H9 (cell line): ENCODE measurements around the gene HSPA5. TPM values are rescaled to one million over a fixed set of nuclear protein-coding genes. Genes with fewer than 3 reads are reported as not detected.

Experiments
- DNase-seq: peaks from one replicate; pipeline ENCODE4 v3.0.0-alpha.2; 2017
- H2AFZ ChIP-seq: one replicate; pipeline ENCODE4 v1.6.1; 2013; ENCODE audit warnings: mild to moderate bottlenecking, low read length, control low read depth, moderate library complexity
- H2AK5ac ChIP-seq: 2 replicates; pipeline ENCODE4 v1.6.1; 2013; ENCODE audit warnings: low read length, control low read depth, mixed read lengths; ENCODE audit not compliant: insufficient read length
- H2BK120ac ChIP-seq: one replicate; pipeline ENCODE4 v1.6.1; 2013; ENCODE audit warnings: low read depth, mild to moderate bottlenecking, low read length, control low read depth, inconsistent platforms; ENCODE audit not compliant: poor library complexity, severe bottlenecking
- H2BK12ac ChIP-seq: 2 replicates; pipeline ENCODE4 v1.6.1; 2013; ENCODE audit warnings: low read length, control low read depth, mixed read lengths, low read depth; ENCODE audit not compliant: insufficient read length
- H2BK15ac ChIP-seq: 2 replicates; pipeline ENCODE4 v1.6.1; 2013; ENCODE audit warnings: low read depth, low read length, control low read depth
- H2BK20ac ChIP-seq: one replicate; pipeline ENCODE4 v1.6.1; 2013; ENCODE audit warnings: low read depth, mild to moderate bottlenecking, low read length, control low read depth, inconsistent platforms; ENCODE audit not compliant: poor library complexity, severe bottlenecking
- H2BK5ac ChIP-seq: 2 replicates; pipeline ENCODE4 v1.6.1; 2013; ENCODE audit warnings: low read length, control low read depth, mixed read lengths; ENCODE audit not compliant: insufficient read length
- H3K14ac ChIP-seq: 2 replicates; pipeline ENCODE4 v1.6.1; 2013; ENCODE audit warnings: low read length, control low read depth; ENCODE audit not compliant: insufficient read depth
- H3K18ac ChIP-seq: 2 replicates; pipeline ENCODE4 v1.6.1; 2013; ENCODE audit warnings: low read depth, mild to moderate bottlenecking, mixed read lengths, low read length, control low read depth; ENCODE audit not compliant: insufficient read length
- H3K23ac ChIP-seq: 2 replicates; pipeline ENCODE4 v1.6.1; 2013; ENCODE audit warnings: low read length, control low read depth, mixed read lengths, low read depth; ENCODE audit not compliant: insufficient read length
- H3K23me2 ChIP-seq: 2 replicates; pipeline ENCODE4 v1.6.1; 2013; ENCODE audit warnings: low read depth, mild to moderate bottlenecking, mixed read lengths, low read length, control low read depth; ENCODE audit not compliant: insufficient read length, poor library complexity, severe bottlenecking
- H3K27ac ChIP-seq: 2 replicates; pipeline ENCODE4 v1.5.1; 2013; ENCODE audit warnings: low read length, control low read depth, mixed read lengths, low read depth; ENCODE audit not compliant: insufficient read length
- H3K27me3 ChIP-seq: 2 replicates; pipeline ENCODE4 v1.6.1; 2013; ENCODE audit warnings: low read length, control low read depth, inconsistent platforms; ENCODE audit not compliant: insufficient read depth
- H3K4ac ChIP-seq: 2 replicates; pipeline ENCODE4 v1.6.1; 2013; ENCODE audit warnings: low read depth, mild to moderate bottlenecking, control low read depth, inconsistent platforms, low read length, moderate library complexity
- H3K4me1 ChIP-seq: 2 replicates; pipeline ENCODE4 v1.6.1; 2013; ENCODE audit warnings: low read length, control low read depth, inconsistent platforms; ENCODE audit not compliant: insufficient read depth
- H3K4me2 ChIP-seq: 2 replicates; pipeline ENCODE4 v1.6.1; 2013; ENCODE audit warnings: low read length, control low read depth, mixed read lengths; ENCODE audit not compliant: insufficient read length, insufficient read depth
- H3K56ac ChIP-seq: 2 replicates; pipeline ENCODE4 v1.6.1; 2013; ENCODE audit warnings: low read depth, mild to moderate bottlenecking, mixed read lengths, low read length, control low read depth; ENCODE audit not compliant: insufficient read length
- H3K79me1 ChIP-seq: 2 replicates; pipeline ENCODE4 v1.6.1; 2013; ENCODE audit warnings: low read depth, mild to moderate bottlenecking, moderate library complexity, low read length, control low read depth, inconsistent platforms; ENCODE audit not compliant: insufficient read depth, poor library complexity, severe bottlenecking
- H3K79me2 ChIP-seq: 2 replicates; pipeline ENCODE4 v1.6.1; 2013; ENCODE audit warnings: low read length, control low read depth, inconsistent platforms; ENCODE audit not compliant: insufficient read depth
- H3K9ac ChIP-seq: 2 replicates; pipeline ENCODE4 v1.6.1; 2013; ENCODE audit warnings: low read length, control low read depth, mixed read lengths; ENCODE audit not compliant: insufficient read length; ENCODE audit errors: extremely low read depth
- H3K9me3 ChIP-seq: one replicate; pipeline ENCODE4 v1.6.1; 2013; ENCODE audit warnings: low read depth, low read length, inconsistent platforms; ENCODE audit not compliant: control insufficient read depth
- H3T11ph ChIP-seq: one replicate; pipeline ENCODE4 v1.6.1; 2013; ENCODE audit warnings: mild to moderate bottlenecking, low read length, control low read depth, inconsistent platforms
- H4K20me1 ChIP-seq: one replicate; pipeline ENCODE4 v1.6.1; 2013; ENCODE audit not compliant: control insufficient read depth, insufficient read length, insufficient read depth
- H4K5ac ChIP-seq: 2 replicates; pipeline ENCODE4 v1.6.1; 2013; ENCODE audit warnings: low read depth, mild to moderate bottlenecking, mixed read lengths, low read length, control low read depth; ENCODE audit not compliant: insufficient read length
- H4K8ac ChIP-seq: replicated peaks from 2 replicates; pipeline ENCODE4 v1.6.1; 2013; ENCODE audit warnings: low read length, control low read depth, mixed read lengths, low read depth; ENCODE audit not compliant: insufficient read length
- H4K91ac ChIP-seq: 2 replicates; pipeline ENCODE4 v1.6.1; 2013; ENCODE audit warnings: low read depth, mild to moderate bottlenecking, moderate library complexity, mixed read lengths, low read length, control low read depth; ENCODE audit not compliant: insufficient read length
- H3K27ac Mint-ChIP-seq, 3 experiments: 2 replicates in 2 of 3; 3 replicates in 1 of 3; pipeline ENCODE4 v1.8.0; 2020 to 2021; ENCODE audit warnings: mixed read lengths in 3 of 3, mild to moderate bottlenecking in 1 of 3, moderate library complexity in 1 of 3
- H3K27me3 Mint-ChIP-seq: 2 replicates; pipeline ENCODE4 v1.8.0; 2021; ENCODE audit warnings: low read depth, mild to moderate bottlenecking, moderate library complexity, mixed read lengths
- H3K36me3 Mint-ChIP-seq, 3 experiments: 2 replicates in 2 of 3; 3 replicates in 1 of 3; pipeline ENCODE4 v1.8.0; 2020 to 2021; ENCODE audit warnings: low read depth in 3 of 3, mixed read lengths in 3 of 3; ENCODE audit not compliant: insufficient read depth in 1 of 3
- H3K4me1 Mint-ChIP-seq, 2 experiments: 2 replicates each; pipeline ENCODE4 v1.8.0; 2020; ENCODE audit warnings: mixed read lengths in 2 of 2
- H3K4me3 Mint-ChIP-seq, 2 experiments: 2 replicates in 1 of 2; 3 replicates in 1 of 2; pipeline ENCODE4 v1.8.0; 2020 to 2021; ENCODE audit warnings: mild to moderate bottlenecking in 2 of 2, mixed read lengths in 2 of 2, moderate library complexity in 1 of 2
- H3K9me3 Mint-ChIP-seq, 2 experiments: 2 replicates in 1 of 2; 3 replicates in 1 of 2; pipeline ENCODE4 v1.8.0; 2020; ENCODE audit warnings: mild to moderate bottlenecking in 2 of 2, mixed read lengths in 2 of 2, moderate library complexity in 1 of 2
- WGBS: extraction: QIAGEN DNeasy Blood & Tissue Kit; methylation state at CpG from one replicate; pipeline ENCODE4 v1.1.7; 2013; ENCODE audit warnings: missing lambda C conversion rate, low lambda C conversion rate, mixed read lengths; ENCODE audit not compliant: insufficient read length; ENCODE audit errors: extremely low coverage; 5-methylcytosine and 5-hydroxymethylcytosine counted together
- total RNA-seq: library from RNA; stranded (reverse); gene quantifications from 2 replicates; pipeline ENCODE4 v1.2.1, GENCODE V29; 2021
- TF ChIP-seq, protein P1 (sequence below): fragments of 200-600 bp; sonication (generic); conservative IDR thresholded peaks from 3 replicates; pipeline ENCODE4 v1.8.0; 2021; ENCODE audit warnings: antibody characterized with exemption, mild to moderate bottlenecking

Gene HSPA5
- total RNA-seq, 1 experiment from 2014 or later, result 240 TPM

DNA sequence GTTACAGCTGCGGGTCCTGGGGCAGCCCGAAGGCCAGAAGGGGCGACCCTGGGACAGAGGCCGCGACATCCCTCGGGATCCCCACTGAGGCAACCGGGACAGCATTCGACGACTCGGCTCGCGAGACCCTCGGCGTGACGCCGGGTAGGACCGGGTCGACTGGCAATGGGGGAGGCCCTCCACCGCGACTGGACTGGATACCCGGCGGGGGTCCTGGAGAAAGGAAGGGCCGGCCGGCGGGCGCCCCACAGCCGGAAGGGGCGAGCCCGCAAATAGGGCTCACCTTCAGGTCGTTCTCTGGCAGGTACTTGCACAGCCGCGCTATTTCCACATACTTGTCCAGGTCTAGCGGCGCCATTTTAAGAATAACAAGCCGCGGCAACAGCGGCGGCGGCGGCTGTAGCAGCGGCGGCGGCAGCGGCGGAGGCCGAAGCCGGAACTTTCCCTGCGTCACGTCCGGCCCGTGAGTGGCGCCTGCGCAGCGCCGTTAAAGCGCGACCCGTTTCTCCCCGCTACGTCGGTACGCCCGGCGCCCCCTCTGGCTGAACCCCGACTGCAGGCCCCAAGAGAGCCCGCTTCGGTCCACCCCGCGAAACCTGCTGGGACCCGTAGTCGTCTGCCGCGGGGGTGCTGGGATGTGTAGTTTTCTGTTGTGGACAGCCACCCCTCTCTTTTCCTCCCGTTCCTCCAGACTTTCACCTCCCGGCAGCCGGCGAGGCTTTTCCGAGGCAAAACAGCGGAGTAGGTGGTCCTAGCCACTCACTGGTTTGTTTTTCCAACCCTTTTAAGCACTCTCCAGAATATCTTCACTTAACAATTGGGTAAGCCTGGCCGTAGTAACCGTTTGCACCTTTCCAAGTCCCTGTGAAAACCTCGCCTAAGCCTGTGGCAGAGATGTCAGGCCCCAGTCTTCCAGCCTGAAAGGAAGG, 51.5 kb downstream of the HSPA5 start, which contains the start of gene PPP6C:
Gene PPP6C (minus strand): TSS at position 443 of the 929 bp plus-strand sequence. CDS start 85 bp downstream, at position 358.
- Mint-ChIP-seq H3K27ac (peak within 1 kb of the TSS; percentile 93 to 97 (median 96)), H3K4me3 (peak within 1 kb of the TSS; percentile 93 to 97), H3K36me3 (peaks cover 0 to 2% (median 2%) of the 10 kb centered on the region in 3 experiments; a peak in 3 of 7 replicates), H3K27me3 (no peaks in the 10 kb centered on the region), H3K9me3 (no peaks in the 10 kb centered on the region), H3K4me1 (peaks cover 5 to 17% of the 10 kb centered on the region in 2 experiments)
- Histone ChIP-seq H4K20me1 (no peaks in the 10 kb centered on the region), H4K8ac (no peak within 1 kb of the TSS), H3K23me2 (peaks cover 8% of the 10 kb centered on the region), H4K91ac (no peak within 1 kb of the TSS), H3K27me3 (no peaks in the 10 kb centered on the region), H2AFZ (no peak within 1 kb of the TSS), H2BK20ac (no peak within 1 kb of the TSS), H2BK120ac (no peak within 1 kb of the TSS), H3K4ac (no peak within 1 kb of the TSS), H2AK5ac (no peak within 1 kb of the TSS), H3K9ac (peak within 1 kb of the TSS; percentile 90), H3K56ac (no peak within 1 kb of the TSS), H3T11ph (no peak within 1 kb of the TSS), H3K79me1 (no peaks in the 10 kb centered on the region), H3K27ac (peak within 1 kb of the TSS; percentile 18), H3K79me2 (peaks cover 16% of the 10 kb centered on the region; the same call in 1 of the 2 replicates), H3K4me1 (no peaks in the 10 kb centered on the region), H2BK12ac (no peak within 1 kb of the TSS), H2BK15ac (no peak within 1 kb of the TSS), H3K14ac (peak within 1 kb of the TSS; percentile 85), H3K18ac (peak within 1 kb of the TSS; percentile 87), H3K4me2 (peak within 1 kb of the TSS; percentile 86), H2BK5ac (no peak within 1 kb of the TSS), H3K23ac (no peak within 1 kb of the TSS), H4K5ac (no peak within 1 kb of the TSS), H3K9me3 (no peaks in the 10 kb centered on the region)
- WGBS, result no CpG with 5 or more reads among the region's 82 CpGs
- TF ChIP-seq, protein P1, sequence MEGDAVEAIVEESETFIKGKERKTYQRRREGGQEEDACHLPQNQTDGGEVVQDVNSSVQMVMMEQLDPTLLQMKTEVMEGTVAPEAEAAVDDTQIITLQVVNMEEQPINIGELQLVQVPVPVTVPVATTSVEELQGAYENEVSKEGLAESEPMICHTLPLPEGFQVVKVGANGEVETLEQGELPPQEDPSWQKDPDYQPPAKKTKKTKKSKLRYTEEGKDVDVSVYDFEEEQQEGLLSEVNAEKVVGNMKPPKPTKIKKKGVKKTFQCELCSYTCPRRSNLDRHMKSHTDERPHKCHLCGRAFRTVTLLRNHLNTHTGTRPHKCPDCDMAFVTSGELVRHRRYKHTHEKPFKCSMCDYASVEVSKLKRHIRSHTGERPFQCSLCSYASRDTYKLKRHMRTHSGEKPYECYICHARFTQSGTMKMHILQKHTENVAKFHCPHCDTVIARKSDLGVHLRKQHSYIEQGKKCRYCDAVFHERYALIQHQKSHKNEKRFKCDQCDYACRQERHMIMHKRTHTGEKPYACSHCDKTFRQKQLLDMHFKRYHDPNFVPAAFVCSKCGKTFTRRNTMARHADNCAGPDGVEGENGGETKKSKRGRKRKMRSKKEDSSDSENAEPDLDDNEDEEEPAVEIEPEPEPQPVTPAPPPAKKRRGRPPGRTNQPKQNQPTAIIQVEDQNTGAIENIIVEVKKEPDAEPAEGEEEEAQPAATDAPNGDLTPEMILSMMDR, result peak; percentile 72
- DNase-seq, result peak; percentile 96
